ENCODE results near the gene SSX2IP. TPM values are rescaled to one million over a fixed set of nuclear protein-coding genes. Genes with fewer than 3 reads are reported as not detected.

The SSX2IP gene
- total RNA-seq, 1 donor from 2014 or later = 7.3 TPM

- no peak overlapping the region for H3K4me3 Mint-ChIP-seq (ENCODE audit: unreplicated experiment)
- H3K4me1 Mint-ChIP-seq (ENCODE audit: unreplicated experiment) = no peaks in the 10 kb centered on the region
- no peak for DNase-seq (ENCODE audit: low spot score)
- TF ChIP-seq CTCF (IDR thresholded peaks at IDR 0.05; ENCODE audit: unreplicated experiment) = no peak
- H3K9me3 Mint-ChIP-seq (ENCODE audit: unreplicated experiment) = no peaks in the 10 kb centered on the region
- H3K36me3 Mint-ChIP-seq (ENCODE audit: low read depth, unreplicated experiment) = no peaks in the 10 kb centered on the region
- H3K27ac Mint-ChIP-seq (ENCODE audit: unreplicated experiment) = no peak overlapping the region
- peaks cover 3% of the 10 kb centered on the region for H3K27me3 Mint-ChIP-seq (ENCODE audit: unreplicated experiment)
These were observed 54.8 kb downstream of the SSX2IP start for GRCh38 chr1:84635429-84635828.

GRCh38 chr1:84634536-84635205 is 55.6 kb downstream of the SSX2IP start:
- no peaks in the 10 kb centered on the region for H3K9me3 Mint-ChIP-seq (ENCODE audit: unreplicated experiment)
- H3K4me1 Mint-ChIP-seq (ENCODE audit: unreplicated experiment) = no peaks in the 10 kb centered on the region
- H3K27ac Mint-ChIP-seq (ENCODE audit: unreplicated experiment) = no peak overlapping the region

GRCh38 chr1:84632673-84633434 is 57.4 kb downstream of the SSX2IP start:
- Mint-ChIP-seq H3K4me3 (ENCODE audit: unreplicated experiment) (no peak overlapping the region), H3K27me3 (ENCODE audit: unreplicated experiment) (peaks cover 3% of the 10 kb centered on the region), H3K4me1 (ENCODE audit: unreplicated experiment) (no peaks in the 10 kb centered on the region), H3K9me3 (ENCODE audit: unreplicated experiment) (no peaks in the 10 kb centered on the region), H3K36me3 (ENCODE audit: low read depth, unreplicated experiment) (no peaks in the 10 kb centered on the region), H3K27ac (ENCODE audit: unreplicated experiment) (no peak overlapping the region)
- TF ChIP-seq CTCF (IDR thresholded peaks at IDR 0.05; ENCODE audit: unreplicated experiment) = no peak
- DNase-seq (ENCODE audit: low spot score) = no peak

More at GRCh38 chr1:84634536-84635205, 55.6 kb downstream of the SSX2IP start:
- Mint-ChIP-seq H3K27me3 (ENCODE audit: unreplicated experiment) (peaks cover 3% of the 10 kb centered on the region), H3K4me3 (ENCODE audit: unreplicated experiment) (no peak overlapping the region), H3K36me3 (ENCODE audit: low read depth, unreplicated experiment) (no peaks in the 10 kb centered on the region)
- TF ChIP-seq CTCF (IDR thresholded peaks at IDR 0.05; ENCODE audit: unreplicated experiment) = no peak
- no peak for DNase-seq (ENCODE audit: low spot score)

- H3K9me3 Mint-ChIP-seq (ENCODE audit: unreplicated experiment) = no peaks in the 10 kb centered on the region
- peaks cover 3% of the 10 kb centered on the region for H3K27me3 Mint-ChIP-seq (ENCODE audit: unreplicated experiment)
- H3K4me1 Mint-ChIP-seq (ENCODE audit: unreplicated experiment) = no peaks in the 10 kb centered on the region
- no peak overlapping the region for H3K27ac Mint-ChIP-seq (ENCODE audit: unreplicated experiment)
- no peaks in the 10 kb centered on the region for H3K36me3 Mint-ChIP-seq (ENCODE audit: low read depth, unreplicated experiment)
- no peak overlapping the region for H3K4me3 Mint-ChIP-seq (ENCODE audit: unreplicated experiment)
- DNase-seq (ENCODE audit: low spot score) = no peak
- no peak for TF ChIP-seq CTCF (IDR thresholded peaks at IDR 0.05; ENCODE audit: unreplicated experiment)
These were observed 58.1 kb downstream of the SSX2IP start for GRCh38 chr1:84632137-84632536.

- no peaks in the 10 kb centered on the region for H3K36me3 Mint-ChIP-seq (ENCODE audit: low read depth, unreplicated experiment)
- no peak for DNase-seq (ENCODE audit: low spot score)
- H3K4me3 Mint-ChIP-seq (ENCODE audit: unreplicated experiment) = no peak overlapping the region
- H3K4me1 Mint-ChIP-seq (ENCODE audit: unreplicated experiment) = peaks cover 3% of the 10 kb centered on the region
- H3K9me3 Mint-ChIP-seq (ENCODE audit: unreplicated experiment) = no peaks in the 10 kb centered on the region
- peaks cover 4% of the 10 kb centered on the region for H3K27me3 Mint-ChIP-seq (ENCODE audit: unreplicated experiment)
- H3K27ac Mint-ChIP-seq (ENCODE audit: unreplicated experiment) = no peak overlapping the region
- no peak for TF ChIP-seq CTCF (IDR thresholded peaks at IDR 0.05; ENCODE audit: unreplicated experiment)
These were observed 65.4 kb downstream of the SSX2IP start for GRCh38 chr1:84624876-84625275.

Measured in endothelial cell (in vitro differentiated cells).